Stimulated activated CD8-positive, alpha-beta memory T cell treated with anti-CD3 and anti-CD28 coated beads, Interleukin-12 subunit alpha, Interleukin-12 subunit beta, amount 100 ng/mL, for 24 hours (primary cell): ENCODE results near the gene TLCD1.

ENCODE experiments used
- DNase-seq: peaks from one replicate; pipeline ENCODE4 v3.0.0-alpha.2; 2020; ENCODE audit errors: extremely low read depth

The TLCD1 gene

GRCh38 chr17:28686296-28686695, 39.7 kb downstream of the TLCD1 start:
- no peak for DNase-seq

DNA sequence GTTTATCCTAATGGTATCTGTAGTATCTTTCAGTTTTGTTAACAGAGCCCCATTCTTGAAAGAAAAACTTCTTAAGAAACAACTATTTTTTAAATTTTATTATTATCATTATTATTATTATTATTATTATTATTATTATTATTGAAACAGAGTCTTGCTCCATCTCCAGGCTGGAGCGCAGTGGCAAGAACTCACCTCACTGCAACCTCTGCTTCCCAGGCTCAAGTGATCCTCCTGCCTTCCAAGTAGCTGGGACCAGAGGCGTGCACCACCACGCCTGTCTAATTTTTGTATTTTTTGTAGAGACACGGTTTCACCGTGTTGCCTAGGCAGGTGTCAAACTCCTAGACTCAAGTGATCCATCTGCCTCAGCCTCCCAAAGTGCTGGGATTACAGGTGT, 40.7 kb downstream of the TLCD1 start:
- DNase-seq, result no peak

- DNase-seq, result no peak
These were observed 41.1 kb downstream of the TLCD1 start for GRCh38 chr17:28684963-28685362.

DNA sequence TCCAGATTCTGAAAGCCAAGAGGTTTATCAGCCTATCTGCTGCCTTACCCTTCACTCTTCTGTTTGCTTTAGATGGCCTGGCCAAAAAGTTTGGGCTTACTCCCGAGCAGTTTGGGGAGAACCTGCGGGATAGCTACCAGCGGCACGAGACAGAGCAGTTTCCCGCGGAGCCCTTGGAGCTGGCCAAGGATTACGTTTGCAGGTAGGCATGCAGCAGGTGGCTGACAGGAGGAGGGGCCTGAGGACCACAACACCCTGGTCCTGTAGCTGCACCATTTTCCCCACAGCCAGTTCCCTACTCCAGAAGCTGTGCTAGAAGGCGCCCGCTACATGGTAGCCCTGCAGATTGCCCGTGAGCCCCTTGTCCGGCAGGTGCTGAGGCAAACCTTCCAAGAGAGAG, 43.4 kb downstream of the TLCD1 start:
- DNase-seq, result no peak

- no peak for DNase-seq
These were observed 50.1 kb downstream of the TLCD1 start for GRCh38 chr17:28675980-28676379.

DNA sequence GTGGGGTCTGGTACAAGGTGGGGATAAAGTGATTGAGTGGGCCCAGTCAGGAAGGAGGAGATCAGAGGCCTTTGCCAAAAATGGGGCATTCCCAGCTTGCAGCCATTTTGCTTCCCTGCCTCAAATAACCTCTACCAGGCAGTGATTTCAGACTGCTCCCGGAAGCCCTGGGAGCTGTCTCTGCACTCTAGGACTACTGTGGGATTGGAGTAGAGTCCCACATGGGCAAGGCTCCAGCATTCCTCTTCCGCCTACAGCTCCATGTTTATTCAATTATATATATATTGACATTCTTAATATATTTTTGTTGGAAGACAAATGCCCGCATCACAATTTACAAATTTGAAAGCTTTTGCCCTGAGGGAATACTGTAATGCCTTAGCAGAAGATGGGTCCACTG, 50.5 kb downstream of the TLCD1 start:
- no peak for DNase-seq
